GM12864 (cell line): ENCODE results near the gene KIAA0753.

Experiments
- DNase-seq: peaks from one replicate; pipeline ENCODE4 v3.0.0-alpha.2; 2011; ENCODE audit warnings: low read depth
- H3K4me3 ChIP-seq: 2 replicates; pipeline ENCODE4 v1.5.1; 2011; ENCODE audit warnings: mild to moderate bottlenecking, low read depth, low read length, control low read depth
- TF ChIP-seq, protein P1 (sequence below): IDR thresholded peaks from 2 replicates; pipeline ENCODE4 v1.5.1; 2011; ENCODE audit warnings: low read depth, mild to moderate bottlenecking, moderate library complexity, low read length, control low read depth, inconsistent platforms; ENCODE audit errors: missing control alignments

KIAA0753 gene

DNA sequence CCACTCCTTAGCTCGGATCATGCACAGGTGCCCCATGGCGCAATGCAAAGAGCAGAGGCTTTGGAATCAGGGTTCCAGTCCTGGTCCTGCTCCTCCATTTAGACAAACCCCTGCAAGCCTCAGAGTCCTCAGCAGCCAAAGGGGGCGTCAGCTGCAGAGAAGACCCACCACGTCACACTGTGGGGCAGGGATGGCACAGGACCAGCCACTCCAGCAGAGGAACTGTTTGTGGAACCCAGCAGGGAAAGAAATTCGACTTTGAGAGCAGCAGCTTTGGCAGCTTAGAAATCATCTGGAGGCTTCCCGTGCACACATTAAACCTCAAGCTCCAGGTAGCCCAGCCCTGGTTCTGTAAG lies 36.3 kb upstream of the KIAA0753 start:
- no peak overlapping the region for H3K4me3 ChIP-seq

DNA sequence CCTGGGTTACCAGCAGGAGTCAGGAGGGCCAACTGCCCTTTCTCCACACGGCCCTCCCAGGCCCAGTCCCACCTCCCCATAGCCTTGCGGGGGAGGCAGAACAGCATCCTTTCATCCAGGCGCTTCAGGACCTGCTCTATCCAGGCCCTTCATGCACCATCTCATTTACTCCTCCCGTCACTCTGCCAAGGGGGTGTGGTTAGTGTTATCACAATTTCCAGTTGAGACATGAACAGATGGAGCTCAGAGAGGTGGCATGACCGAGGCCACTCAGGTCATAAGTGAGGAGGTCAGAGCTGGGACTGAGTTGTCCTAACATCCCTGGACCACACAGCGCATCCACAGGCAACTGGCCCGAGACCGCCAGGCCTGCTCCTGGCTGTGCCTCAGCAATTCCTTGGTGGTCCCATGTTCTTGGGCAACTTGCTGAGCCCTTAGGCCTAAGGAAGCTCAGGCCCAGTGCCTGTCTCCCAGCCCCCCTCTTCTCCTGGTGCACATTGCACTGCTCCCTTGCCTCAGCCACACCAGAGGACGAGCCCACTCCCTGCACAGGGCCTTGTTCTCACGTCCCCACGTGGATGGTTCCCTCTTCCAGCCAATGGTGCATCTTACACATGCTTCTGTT lies 34.8 kb upstream of the KIAA0753 start:
- no peak for DNase-seq
- TF ChIP-seq, protein P1, sequence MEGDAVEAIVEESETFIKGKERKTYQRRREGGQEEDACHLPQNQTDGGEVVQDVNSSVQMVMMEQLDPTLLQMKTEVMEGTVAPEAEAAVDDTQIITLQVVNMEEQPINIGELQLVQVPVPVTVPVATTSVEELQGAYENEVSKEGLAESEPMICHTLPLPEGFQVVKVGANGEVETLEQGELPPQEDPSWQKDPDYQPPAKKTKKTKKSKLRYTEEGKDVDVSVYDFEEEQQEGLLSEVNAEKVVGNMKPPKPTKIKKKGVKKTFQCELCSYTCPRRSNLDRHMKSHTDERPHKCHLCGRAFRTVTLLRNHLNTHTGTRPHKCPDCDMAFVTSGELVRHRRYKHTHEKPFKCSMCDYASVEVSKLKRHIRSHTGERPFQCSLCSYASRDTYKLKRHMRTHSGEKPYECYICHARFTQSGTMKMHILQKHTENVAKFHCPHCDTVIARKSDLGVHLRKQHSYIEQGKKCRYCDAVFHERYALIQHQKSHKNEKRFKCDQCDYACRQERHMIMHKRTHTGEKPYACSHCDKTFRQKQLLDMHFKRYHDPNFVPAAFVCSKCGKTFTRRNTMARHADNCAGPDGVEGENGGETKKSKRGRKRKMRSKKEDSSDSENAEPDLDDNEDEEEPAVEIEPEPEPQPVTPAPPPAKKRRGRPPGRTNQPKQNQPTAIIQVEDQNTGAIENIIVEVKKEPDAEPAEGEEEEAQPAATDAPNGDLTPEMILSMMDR, result no peak
- H3K4me3 ChIP-seq, result no peak overlapping the region

More for the DNA sequence above, 36.3 kb upstream of the KIAA0753 start:
- DNase-seq, result no peak
- TF ChIP-seq, protein P1, result no peak

DNA sequence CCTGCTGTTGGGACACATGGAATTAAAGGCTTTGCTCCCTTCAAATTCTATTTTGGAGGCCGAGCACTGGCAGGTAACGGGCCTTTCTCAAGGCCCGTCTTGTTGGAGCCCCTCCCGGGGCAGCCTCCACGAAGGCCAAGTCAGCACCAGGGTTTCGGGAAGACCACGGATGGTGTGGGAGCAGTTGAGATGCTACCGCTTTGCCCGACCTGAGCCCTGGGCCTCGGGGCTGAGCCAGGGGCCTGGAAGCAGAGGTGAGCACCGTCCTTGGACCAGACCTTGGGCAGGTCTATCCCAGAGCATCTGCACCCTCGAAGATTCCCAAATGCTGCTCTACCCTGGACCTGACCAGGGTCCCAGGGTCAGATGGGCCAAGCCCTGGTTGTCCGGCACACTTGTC lies 34.1 kb upstream of the KIAA0753 start:
- DNase-seq, result no peak
- H3K4me3 ChIP-seq, result no peak overlapping the region
- TF ChIP-seq, protein P1, result no peak

DNA sequence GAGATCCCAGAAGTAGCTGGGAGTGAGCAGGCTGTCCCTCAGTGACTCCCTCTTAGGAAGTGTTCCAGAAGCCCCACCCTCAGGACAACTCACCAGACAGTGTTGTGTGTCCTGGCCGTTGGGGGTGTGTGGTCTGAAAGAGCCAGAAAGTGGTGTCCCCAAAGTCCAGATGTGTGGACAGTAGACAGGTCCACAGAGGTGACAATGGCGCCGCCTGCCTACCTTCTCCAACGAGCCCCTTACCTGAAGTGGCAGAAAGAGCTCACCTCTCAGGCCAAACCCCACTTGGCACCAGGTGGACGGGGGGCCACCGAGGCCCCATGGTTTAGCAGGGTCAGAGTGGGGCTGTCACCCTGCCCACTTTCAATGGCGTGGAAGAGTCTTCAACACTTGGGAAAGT lies 30.9 kb upstream of the KIAA0753 start:
- TF ChIP-seq, protein P1, result no peak
- no peak for DNase-seq
- H3K4me3 ChIP-seq, result no peak overlapping the region

DNA sequence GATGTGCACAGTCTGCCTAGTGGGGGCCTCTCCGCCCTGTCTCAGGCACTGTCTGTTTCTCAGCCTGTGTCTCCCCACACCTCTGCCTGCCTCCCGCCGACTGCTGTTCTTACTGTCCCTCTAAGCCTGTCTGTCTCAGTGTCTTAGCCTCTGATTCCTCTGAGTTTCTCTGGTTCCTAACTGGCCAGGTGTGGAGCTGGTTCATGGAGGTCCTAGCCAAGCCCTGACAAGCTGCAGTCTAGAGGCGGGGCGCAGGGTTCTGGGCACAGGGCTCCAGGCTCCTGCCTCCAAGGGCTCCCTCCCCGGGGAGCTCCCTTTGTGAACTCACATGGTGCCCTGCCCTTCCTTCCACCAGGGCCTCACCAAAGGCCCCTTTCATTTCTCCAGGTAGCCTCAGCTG lies 30.5 kb upstream of the KIAA0753 start:
- TF ChIP-seq, protein P1, result no peak
- no peak overlapping the region for H3K4me3 ChIP-seq
- no peak for DNase-seq

DNA sequence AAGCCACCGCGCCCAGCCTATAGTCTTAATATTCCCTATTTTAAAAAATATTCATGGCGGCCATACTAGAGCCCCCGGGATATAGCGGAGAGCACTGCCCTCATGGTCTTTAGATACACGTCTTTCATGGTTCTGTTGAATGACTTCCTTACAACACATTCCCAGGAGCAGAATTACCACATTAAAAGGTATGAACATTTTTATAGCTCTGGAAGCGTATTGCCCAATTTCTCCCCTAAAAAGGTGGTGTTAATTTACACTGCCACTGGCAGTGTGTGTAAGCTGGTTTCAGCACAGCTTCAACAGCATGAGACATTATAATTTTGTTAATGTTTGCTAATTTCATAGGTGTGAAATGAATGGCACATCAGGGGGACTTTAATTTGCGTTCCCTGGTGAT lies 30.1 kb upstream of the KIAA0753 start:
- TF ChIP-seq, protein P1, result no peak
- no peak overlapping the region for H3K4me3 ChIP-seq
- no peak for DNase-seq

DNA sequence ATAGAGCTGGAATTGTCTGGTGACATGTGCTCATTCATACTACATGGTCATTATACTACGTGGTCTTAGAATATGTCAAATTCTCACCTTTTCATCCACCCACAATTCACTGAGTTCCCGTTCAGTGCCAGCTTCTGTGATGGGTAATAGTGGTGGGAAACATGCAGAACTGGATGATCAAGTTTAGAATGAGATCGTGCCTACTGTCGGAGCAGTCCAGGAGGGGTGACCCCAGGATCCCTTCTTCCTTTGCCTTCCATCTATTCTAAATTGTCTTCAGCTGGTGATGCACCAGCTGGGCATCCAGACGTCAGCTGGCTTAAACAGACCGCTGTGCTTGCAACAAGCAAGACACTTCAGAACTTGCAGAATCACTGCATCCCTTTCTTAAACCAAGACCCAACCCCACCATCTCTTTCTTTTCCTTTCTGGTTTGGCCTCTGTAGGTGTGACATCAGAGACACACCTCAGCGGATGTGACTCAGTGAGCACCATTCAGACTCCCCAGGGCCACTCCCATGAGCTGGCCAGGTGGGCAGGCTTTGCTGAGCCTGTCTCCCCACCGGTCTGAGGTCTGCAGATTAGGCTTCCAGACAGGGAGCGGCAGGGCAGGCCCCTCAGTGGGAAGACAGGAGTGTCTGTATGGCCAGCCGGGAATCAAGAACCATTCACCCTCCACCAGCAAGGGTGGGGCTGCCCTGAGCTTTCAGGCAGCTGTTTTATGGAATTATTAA lies 29.1 kb upstream of the KIAA0753 start:
- TF ChIP-seq, protein P1, result no peak
- no peak overlapping the region for H3K4me3 ChIP-seq
- DNase-seq, result no peak
